Gastroesophageal sphincter (tissue), 4 donors: ENCODE data around the gene ARID3A. TPM values are rescaled to one million over a fixed set of nuclear protein-coding genes. Genes with fewer than 3 reads are reported as not detected.

Experiments
- ATAC-seq: fragments of 150-250 bp; one replicate; pipeline ENCODE4 v1.9.1; 2016; ENCODE audit warnings: mild to moderate bottlenecking, moderate library complexity
- H3K27ac ChIP-seq, 4 donors: fragments of 200-600 bp; sonication (generic) in 3 of 4; 1 replicate in 3 of 4; 2 replicates in 1 of 4; pipeline ENCODE4 v1.5.1; 2016 to 2019
- H3K27me3 ChIP-seq: fragments of 200-600 bp; sonication (generic); one replicate; pipeline ENCODE4 v1.5.1; 2019
- H3K36me3 ChIP-seq, 2 donors: fragments of 200-600 bp; sonication (generic); one replicate each; pipeline ENCODE4 v1.5.1; 2019; ENCODE audit warnings: control low read depth in 1 of 2
- H3K4me1 ChIP-seq, 3 donors: fragments of 200-600 bp; sonication (generic); 1 replicate in 2 of 3; 2 replicates in 1 of 3; pipeline ENCODE4 v1.5.1; 2016 to 2019; ENCODE audit warnings: control low read depth in 2 of 3
- H3K4me3 ChIP-seq, 2 donors: fragments of 200-600 bp; sonication (generic); one replicate each; pipeline ENCODE4 v1.5.1; 2019; ENCODE audit warnings: mild to moderate bottlenecking in 1 of 2, moderate library complexity in 1 of 2
- H3K9me3 ChIP-seq, 3 donors: fragments of 200-600 bp; sonication (generic); one replicate each; pipeline ENCODE4 v1.5.1; 2017 to 2019; ENCODE audit warnings: control low read depth in 2 of 3
- EP300 ChIP-seq: sonication (generic); formaldehyde crosslinking; IDR thresholded peaks from one replicate; pipeline ENCODE4 v1.6.1; 2017; ENCODE audit warnings: antibody characterized with exemption, mild to moderate bottlenecking
- POLR2A ChIP-seq, 2 donors: fragments of 450-650 bp; IDR thresholded peaks; one replicate each; pipeline ENCODE4 v1.6.1; 2017; ENCODE audit warnings: antibody characterized with exemption in 2 of 2, mild to moderate bottlenecking in 2 of 2, moderate library complexity in 1 of 2
- POLR2AphosphoS5 ChIP-seq: sonication (generic); formaldehyde crosslinking; IDR thresholded peaks from one replicate; pipeline ENCODE4 v1.6.1; 2017; ENCODE audit warnings: antibody characterized with exemption
- WGBS, 2 donors: methylation state at CpG; one replicate each; pipeline ENCODE4 v1.1.5; 2018; ENCODE audit warnings: low coverage in 1 of 2; 5-methylcytosine and 5-hydroxymethylcytosine counted together
- total RNA-seq, 4 donors: library from RNA; depleted of rRNA; stranded (reverse); fragments of >200 nt; gene quantifications; one replicate each; pipeline ENCODE4 v1.1.0, GENCODE V29; 2016
- TF ChIP-seq, protein P1 (sequence below), 4 experiments: fragments of 200-600 bp in 2 of 4; fragments of 450-650 bp in 2 of 4; sonication (generic) in 1 of 4; IDR thresholded peaks; one replicate each; pipeline ENCODE4 v1.5.1; 2017 to 2019; ENCODE audit warnings: antibody characterized with exemption in 4 of 4, mild to moderate bottlenecking in 2 of 4, moderate library complexity in 2 of 4

The ARID3A gene
- total RNA-seq, 4 donors from 2014 or later: 3.6 to 6.2 (median 4.9) TPM

DNA sequence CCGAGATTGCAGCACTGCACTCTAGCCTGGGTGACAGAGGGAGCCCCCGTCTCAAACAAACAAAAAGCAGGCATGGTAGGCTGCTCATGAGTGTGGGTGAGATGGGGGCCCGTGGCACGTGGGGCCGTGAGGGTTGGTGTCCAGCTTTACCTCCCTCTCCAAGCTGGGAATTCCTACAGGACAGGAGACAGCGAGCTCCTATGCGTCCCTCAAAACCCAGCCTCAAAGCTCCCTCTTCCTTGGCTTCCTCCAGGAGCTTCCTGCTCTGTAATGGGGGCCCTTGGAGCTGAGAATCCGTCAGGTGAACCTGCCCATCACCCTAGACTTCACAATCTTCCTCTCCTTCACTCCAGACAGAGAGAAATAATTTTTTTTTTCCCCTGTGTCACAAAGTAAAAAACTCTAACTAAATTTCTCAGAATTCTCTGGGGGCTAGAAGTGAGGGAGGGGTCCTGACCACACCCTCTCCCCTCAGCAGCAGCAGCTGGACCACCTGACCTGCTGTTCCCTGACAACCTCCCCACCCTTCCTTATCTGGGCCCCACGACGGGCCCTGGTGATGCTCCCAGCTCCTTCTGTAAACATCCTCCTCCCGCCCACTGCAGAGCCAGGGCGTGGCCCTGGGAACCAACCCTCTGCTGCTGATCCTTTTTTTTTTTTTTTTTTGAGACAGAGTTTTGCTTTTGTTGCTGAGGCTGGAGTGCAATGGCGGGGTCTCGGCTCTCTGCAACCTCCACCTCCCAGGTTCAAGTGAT, 36.2 kb downstream of the ARID3A start:
- no peaks in the 10 kb centered on the region for H3K4me1 ChIP-seq
- TF ChIP-seq POLR2A (IDR thresholded peaks at IDR 0.05): no peak
- TF ChIP-seq, protein P1, sequence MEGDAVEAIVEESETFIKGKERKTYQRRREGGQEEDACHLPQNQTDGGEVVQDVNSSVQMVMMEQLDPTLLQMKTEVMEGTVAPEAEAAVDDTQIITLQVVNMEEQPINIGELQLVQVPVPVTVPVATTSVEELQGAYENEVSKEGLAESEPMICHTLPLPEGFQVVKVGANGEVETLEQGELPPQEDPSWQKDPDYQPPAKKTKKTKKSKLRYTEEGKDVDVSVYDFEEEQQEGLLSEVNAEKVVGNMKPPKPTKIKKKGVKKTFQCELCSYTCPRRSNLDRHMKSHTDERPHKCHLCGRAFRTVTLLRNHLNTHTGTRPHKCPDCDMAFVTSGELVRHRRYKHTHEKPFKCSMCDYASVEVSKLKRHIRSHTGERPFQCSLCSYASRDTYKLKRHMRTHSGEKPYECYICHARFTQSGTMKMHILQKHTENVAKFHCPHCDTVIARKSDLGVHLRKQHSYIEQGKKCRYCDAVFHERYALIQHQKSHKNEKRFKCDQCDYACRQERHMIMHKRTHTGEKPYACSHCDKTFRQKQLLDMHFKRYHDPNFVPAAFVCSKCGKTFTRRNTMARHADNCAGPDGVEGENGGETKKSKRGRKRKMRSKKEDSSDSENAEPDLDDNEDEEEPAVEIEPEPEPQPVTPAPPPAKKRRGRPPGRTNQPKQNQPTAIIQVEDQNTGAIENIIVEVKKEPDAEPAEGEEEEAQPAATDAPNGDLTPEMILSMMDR (IDR thresholded peaks at IDR 0.05): no peak
- no peak for ATAC-seq
- H3K36me3 ChIP-seq: peaks cover 0 to 57% of the 10 kb centered on the region in 2 donors
- H3K9me3 ChIP-seq: no peaks in the 10 kb centered on the region
- no peak overlapping the region for H3K4me3 ChIP-seq
- WGBS, 2 donors: 55 to 62% methylated on average over 5 to 10 of the region's 14 CpGs
- H3K27me3 ChIP-seq: no peaks in the 10 kb centered on the region
- no peak overlapping the region for H3K27ac ChIP-seq

DNA sequence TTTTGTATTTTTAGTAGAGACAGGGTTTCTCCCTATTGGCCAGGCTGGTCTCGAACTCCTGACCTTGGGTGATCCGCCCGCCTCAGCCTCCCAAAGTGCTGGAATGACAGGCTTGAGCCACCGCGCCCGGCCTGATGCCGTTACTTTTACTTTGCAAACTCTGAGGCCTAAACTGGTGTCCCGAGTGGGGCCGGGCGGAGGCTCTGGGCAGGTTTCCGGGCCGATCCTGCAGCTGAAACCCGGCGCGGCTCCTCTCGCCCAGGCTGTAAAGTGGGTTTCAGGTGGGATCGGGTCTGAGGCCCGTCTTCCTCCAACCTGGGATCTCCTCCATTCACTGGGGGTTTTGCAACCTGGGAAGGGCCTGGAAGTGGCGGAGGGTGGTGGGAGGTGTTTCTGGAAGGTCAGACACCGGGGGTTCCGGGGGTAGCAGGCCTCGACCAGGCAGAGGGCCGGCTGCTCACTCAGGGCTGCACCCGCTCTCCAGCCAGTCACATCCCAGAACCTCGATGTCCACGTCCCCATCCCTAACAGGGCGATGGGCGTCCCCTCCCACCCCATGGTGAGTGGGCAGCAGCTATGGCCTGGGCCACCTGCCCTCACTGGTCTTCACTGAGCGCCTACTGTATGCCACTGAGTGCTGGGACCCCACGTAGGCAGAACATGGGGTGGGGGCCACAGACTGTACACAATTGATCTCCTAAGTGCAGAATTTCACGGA, 37.0 kb downstream of the ARID3A start:
- no peak for ATAC-seq
- Histone ChIP-seq H3K4me1 (no peaks in the 10 kb centered on the region), H3K9me3 (no peaks in the 10 kb centered on the region), H3K27ac (no peak overlapping the region), H3K4me3 (no peak overlapping the region), H3K27me3 (no peaks in the 10 kb centered on the region), H3K36me3 (peaks cover 0 to 65% of the 10 kb centered on the region in 2 donors)
- 80% methylated on average over 5 of the region's 31 CpGs; no CpG with 5 or more reads in 1 of the 2 donors for WGBS, 2 donors
- TF ChIP-seq POLR2A (IDR thresholded peaks at IDR 0.05) (no peak), EP300 (no peak), POLR2AphosphoS5 (no peak)
- TF ChIP-seq, protein P1 (IDR thresholded peaks at IDR 0.05): no peak

DNA sequence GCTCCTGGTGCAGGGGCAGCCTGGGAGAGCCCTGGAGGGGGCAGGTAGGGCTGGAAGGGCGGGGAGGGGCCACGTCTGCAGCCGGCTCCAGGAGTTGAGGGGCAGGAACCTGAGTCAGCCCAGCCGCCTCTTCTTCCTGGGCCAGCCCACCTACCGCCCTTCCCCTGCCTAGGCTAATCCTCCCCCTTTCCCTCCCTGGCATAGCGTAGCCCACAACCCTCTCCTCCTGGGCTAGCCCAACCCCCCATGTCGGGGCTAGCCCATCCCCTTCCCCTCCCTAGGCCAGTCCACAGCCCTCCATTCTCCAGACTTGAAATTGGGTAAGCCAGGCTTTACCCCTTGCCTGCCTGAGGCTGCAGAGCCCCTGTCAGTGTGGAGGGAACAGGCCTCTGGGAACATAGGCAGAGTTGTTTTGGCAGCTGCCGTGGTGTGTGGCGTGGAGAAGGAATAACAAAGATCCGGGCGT, 37.7 kb downstream of the ARID3A start:
- 50 to 93% methylated on average over 2 to 3 of the region's 11 CpGs for WGBS, 2 donors
- peaks cover 0 to 69% of the 10 kb centered on the region in 2 donors for H3K36me3 ChIP-seq
- no peak for ATAC-seq
- TF ChIP-seq POLR2AphosphoS5: no peak
- TF ChIP-seq POLR2A (IDR thresholded peaks at IDR 0.05): no peak
- TF ChIP-seq EP300: no peak
- TF ChIP-seq, protein P1 (IDR thresholded peaks at IDR 0.05): no peak
- no peak overlapping the region for H3K27ac ChIP-seq
- no peaks in the 10 kb centered on the region for H3K9me3 ChIP-seq
- no peaks in the 10 kb centered on the region for H3K27me3 ChIP-seq
- H3K4me3 ChIP-seq: no peak overlapping the region
- no peaks in the 10 kb centered on the region for H3K4me1 ChIP-seq

DNA sequence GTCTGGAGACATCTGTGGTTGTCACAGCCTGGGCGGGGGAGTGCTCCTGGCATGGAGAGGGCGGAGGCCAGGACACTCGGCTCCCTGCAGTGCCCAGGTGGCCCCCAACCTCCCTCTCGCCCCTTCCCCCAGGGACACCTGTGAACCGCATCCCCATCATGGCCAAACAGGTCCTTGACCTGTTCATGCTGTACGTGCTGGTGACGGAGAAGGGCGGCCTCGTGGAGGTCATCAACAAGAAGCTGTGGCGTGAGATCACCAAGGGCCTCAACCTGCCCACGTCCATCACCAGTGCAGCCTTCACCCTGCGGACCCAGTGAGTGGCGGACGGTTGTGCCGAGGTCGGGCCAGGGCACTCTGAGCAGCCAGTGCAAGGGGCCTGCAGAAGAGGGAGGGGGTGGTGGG, 38.3 kb downstream of the ARID3A start:
- no CpG with 5 or more reads among the region's 16 CpGs for WGBS, 2 donors

DNA sequence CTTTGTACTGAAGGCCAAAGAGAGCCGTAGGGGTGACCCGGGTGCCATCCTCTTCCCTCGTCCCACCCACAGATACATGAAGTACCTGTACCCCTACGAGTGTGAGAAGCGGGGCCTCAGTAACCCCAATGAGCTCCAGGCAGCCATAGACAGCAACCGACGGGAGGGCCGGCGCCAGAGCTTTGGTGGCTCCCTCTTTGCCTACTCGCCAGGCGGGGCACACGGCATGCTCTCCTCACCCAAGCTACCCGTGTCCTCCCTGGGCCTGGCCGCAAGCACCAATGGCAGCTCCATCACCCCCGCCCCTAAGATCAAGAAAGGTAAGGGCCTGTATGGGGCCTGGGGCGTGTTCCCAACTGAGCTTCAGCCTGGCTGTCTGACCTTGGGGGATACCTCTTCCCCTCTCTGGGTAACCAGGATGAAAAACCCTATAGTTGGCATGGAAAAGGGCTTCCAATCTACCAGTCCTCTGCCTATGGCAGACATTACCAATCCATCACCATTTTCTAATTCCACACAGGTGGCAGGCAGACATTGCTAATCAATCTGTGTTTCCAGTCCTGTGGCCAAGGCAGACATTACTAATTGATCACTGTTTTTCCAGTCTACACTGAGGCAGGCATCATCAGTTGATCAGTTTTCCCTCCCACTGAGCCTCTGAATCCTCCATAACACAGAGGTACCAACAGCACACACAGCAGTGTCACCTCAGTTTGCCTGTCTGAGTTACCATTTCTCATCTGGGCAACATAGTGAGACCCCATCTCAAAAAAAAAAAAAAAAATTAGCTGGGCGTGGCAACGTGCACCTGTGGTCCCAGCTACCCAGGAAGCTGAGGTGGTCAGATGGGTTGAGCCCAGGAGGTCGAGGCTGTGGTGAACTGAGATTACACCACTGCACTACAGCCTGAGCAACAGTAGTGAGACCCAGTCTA, 39.2 kb downstream of the ARID3A start:
- TF ChIP-seq, protein P1 (IDR thresholded peaks at IDR 0.05): no peak
- TF ChIP-seq EP300 (no peak), POLR2AphosphoS5 (no peak), POLR2A (IDR thresholded peaks at IDR 0.05) (no peak)
- Histone ChIP-seq H3K4me1 (no peaks in the 10 kb centered on the region), H3K27me3 (no peaks in the 10 kb centered on the region), H3K9me3 (no peaks in the 10 kb centered on the region), H3K36me3 (peaks cover 0 to 72% of the 10 kb centered on the region in 2 donors), H3K27ac (no peak overlapping the region), H3K4me3 (no peak overlapping the region)
- 96% methylated on average over 13 of the region's 19 CpGs; no CpG with 5 or more reads in 1 of the 2 donors for WGBS, 2 donors
- no peak for ATAC-seq

More for the DNA sequence above, 38.3 kb downstream of the ARID3A start:
- Histone ChIP-seq H3K36me3 (peaks cover 0 to 71% of the 10 kb centered on the region in 2 donors), H3K27me3 (no peaks in the 10 kb centered on the region), H3K4me1 (no peaks in the 10 kb centered on the region), H3K9me3 (no peaks in the 10 kb centered on the region), H3K27ac (no peak overlapping the region), H3K4me3 (no peak overlapping the region)
- TF ChIP-seq EP300: no peak
- ATAC-seq: no peak
